Fibroblast of villous mesenchyme (primary cell): Measurements from ENCODE around the gene SLC34A2. TPM values are rescaled to one million over a fixed set of nuclear protein-coding genes. Genes with fewer than 3 reads are reported as not detected.

ENCODE experiments used
- DNase-seq: peaks from one replicate; pipeline ENCODE4 v3.0.0-alpha.2; 2010; ENCODE audit warnings: low read depth
- H3K4me3 ChIP-seq: 2 replicates; pipeline ENCODE4 v1.5.1; 2011; ENCODE audit warnings: low read depth, mild to moderate bottlenecking, low read length
- total RNA-seq: library from RNA; depleted of rRNA; stranded (reverse); fragments of >200 nt; gene quantifications from 2 replicates; pipeline ENCODE4 v1.2.3, GENCODE V29; 2012
- TF ChIP-seq, protein P1 (sequence below): IDR thresholded peaks from 2 replicates; pipeline ENCODE4 v1.5.1; 2012; ENCODE audit warnings: low read depth, mild to moderate bottlenecking, low read length; ENCODE audit not compliant: insufficient read depth

Gene SLC34A2
- total RNA-seq, 1 donor: not detected

DNA sequence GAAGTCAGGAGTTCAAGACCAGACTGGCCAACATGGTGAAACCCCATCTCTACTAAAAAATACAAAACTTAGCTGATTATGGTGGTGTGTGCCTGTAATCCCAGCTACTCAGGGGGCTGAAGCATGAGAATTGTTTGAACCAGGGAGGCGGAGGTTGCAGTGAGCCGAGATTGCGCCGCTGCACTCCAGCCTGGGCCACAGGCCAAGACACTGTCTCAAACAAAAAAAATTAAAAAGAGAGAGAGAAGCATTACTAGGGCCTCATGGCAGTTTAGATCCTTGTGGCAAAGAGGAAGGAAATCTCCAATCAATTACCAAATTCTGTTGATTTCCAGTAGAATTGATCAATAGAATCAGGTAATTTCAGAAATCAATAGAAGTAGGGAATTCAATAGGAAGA is 16.8 kb upstream of the SLC34A2 start:
- DNase-seq: no peak
- no peak overlapping the region for H3K4me3 ChIP-seq
- TF ChIP-seq, protein P1, sequence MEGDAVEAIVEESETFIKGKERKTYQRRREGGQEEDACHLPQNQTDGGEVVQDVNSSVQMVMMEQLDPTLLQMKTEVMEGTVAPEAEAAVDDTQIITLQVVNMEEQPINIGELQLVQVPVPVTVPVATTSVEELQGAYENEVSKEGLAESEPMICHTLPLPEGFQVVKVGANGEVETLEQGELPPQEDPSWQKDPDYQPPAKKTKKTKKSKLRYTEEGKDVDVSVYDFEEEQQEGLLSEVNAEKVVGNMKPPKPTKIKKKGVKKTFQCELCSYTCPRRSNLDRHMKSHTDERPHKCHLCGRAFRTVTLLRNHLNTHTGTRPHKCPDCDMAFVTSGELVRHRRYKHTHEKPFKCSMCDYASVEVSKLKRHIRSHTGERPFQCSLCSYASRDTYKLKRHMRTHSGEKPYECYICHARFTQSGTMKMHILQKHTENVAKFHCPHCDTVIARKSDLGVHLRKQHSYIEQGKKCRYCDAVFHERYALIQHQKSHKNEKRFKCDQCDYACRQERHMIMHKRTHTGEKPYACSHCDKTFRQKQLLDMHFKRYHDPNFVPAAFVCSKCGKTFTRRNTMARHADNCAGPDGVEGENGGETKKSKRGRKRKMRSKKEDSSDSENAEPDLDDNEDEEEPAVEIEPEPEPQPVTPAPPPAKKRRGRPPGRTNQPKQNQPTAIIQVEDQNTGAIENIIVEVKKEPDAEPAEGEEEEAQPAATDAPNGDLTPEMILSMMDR: no peak

DNA sequence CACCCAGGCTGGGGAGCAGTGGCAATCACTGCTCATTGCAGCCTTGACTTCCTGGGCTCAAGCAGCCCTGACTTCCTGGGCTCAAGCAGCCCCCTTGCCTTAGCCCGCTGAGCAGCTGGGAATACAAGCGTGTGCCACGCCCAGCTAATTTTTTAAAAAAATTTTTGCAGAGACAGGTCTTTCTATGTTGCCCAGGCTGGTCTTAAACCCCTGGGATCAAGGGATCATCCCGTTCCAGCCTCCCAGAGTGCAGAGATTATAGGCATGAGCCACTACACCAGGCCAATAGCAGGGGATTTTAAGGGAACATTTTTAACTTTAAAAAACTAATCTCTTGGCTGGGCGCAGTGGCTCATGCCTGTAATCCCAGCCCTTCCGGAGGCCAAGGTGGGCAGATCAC is 5.3 kb upstream of the SLC34A2 start:
- DNase-seq: no peak
- TF ChIP-seq, protein P1: no peak
- H3K4me3 ChIP-seq: no peak overlapping the region

DNA sequence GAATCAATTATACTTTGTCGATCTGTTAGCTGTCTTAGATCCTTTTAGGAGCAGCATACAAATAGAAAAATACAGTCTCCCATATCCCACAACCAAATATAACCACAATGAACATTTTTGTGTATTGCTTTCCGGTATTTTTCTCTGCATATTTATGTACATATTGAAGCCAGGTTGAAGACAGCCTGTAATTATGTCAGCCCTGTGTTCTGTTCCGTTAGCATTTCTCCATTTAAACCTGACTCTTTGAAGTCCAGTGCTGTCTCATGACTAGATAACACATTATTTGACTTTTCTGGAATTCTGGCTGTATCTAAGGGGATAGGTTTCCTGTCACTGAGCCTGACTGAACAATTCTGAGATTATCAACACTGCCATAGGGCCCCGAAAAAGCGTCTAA is 4.0 kb upstream of the SLC34A2 start:
- TF ChIP-seq, protein P1: no peak
- no peak for DNase-seq
- no peak overlapping the region for H3K4me3 ChIP-seq

DNA sequence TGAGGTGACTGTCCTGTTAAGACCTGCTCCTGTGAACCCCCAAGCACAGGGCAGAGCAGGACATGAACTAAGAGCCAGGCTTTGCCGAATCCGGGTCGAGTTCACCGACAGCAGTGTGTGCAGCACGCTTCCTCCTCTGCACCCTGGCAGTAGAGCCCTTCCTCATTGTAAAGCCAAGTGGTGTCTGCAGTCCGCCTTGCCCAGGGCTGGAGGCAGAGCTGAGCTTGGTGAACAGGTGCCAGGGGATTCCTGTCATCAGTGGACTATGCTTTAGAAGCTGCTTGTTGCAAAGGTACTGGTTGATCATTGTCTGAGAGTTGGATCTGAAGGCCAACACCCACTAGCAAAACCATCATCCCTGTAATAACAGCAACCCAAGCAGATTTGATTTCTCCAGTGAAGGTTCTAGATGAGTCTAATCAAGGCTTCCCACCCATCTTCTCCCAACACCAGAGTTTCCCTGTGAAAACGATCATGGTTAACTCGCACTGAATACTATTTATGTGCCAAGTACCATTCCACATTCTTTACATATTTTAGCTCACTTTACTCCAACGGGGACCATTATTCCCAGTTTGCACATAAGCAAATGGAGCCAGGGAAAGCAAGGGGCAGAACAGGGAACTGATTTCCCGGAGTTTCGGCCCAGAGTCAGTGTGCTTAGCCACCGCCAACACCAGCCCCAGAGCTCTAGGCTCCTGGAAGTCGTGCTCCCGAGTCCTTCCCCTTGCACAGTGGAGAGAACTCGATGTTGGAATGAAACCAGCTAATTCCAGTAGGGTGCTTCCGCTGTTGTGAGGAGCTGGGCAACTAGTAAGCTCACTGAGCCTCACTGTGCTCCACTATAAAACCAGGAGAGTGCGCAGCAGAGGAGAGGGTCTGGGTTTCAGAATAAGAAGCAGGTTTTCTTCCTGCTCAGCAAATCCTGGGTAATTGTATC is 1.4 kb upstream of the SLC34A2 start:
- no peak overlapping the region for H3K4me3 ChIP-seq
- TF ChIP-seq, protein P1: no peak
- DNase-seq: no peak

DNA sequence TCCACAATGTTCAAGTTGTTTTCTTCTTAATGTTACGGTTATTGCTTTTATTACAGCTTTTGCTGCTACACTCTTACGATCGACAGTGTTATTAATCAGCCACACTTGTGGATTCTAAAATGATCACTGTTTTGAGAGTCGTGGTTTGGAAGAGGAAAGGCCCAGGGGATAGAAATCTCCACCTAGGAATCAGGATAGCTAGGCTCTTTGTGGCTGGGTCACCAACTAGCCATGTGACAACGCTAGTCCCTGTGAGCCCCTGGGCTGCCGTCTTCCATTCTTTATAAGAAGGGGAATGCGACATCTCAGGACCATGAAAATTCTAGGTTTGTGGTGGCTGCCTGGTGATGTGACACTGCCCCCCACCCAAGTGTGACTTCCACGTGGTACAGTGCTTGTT is 380 bp downstream of the SLC34A2 start:
- H3K4me3 ChIP-seq: no peak overlapping the region
- no peak for DNase-seq
- TF ChIP-seq, protein P1: no peak

DNA sequence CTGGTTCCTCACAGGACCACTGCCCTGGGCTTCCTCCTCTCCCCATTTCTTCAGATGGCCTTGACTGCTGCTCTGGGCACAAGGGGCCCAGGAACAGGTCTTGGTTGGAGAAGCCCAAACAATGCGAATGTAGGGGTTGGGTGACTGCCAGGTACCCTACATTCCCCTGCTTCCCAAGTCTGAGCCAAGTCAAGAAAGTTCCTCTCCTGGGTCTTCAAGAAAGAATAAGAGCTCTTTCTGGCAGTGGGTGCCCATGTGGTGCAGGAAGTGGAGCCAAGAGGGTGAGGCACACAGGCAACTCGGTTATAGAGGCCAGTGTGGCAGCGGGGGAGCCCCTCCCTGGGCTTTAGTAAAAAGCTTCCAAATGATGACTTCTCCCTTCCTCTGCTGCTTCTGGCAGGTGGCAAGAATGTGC is 2.7 kb downstream of the SLC34A2 start:
- TF ChIP-seq, protein P1: no peak

More for the DNA sequence above, 2.7 kb downstream of the SLC34A2 start:
- DNase-seq: no peak
- no peak overlapping the region for H3K4me3 ChIP-seq
